ENCODE results near the gene KCNN3.

The KCNN3 gene

GRCh38 chr1:154769193-154769895 is 100.7 kb downstream of the KCNN3 start:
- DNase-seq, result no peak

- no peak for DNase-seq
These were observed 101.5 kb downstream of the KCNN3 start for GRCh38 chr1:154768456-154769125.

- no peak for DNase-seq
These were observed 102.5 kb downstream of the KCNN3 start for GRCh38 chr1:154767315-154768240.

GRCh38 chr1:154765970-154766369 is 104.1 kb downstream of the KCNN3 start:
- DNase-seq, result peak; percentile 14

DNA sequence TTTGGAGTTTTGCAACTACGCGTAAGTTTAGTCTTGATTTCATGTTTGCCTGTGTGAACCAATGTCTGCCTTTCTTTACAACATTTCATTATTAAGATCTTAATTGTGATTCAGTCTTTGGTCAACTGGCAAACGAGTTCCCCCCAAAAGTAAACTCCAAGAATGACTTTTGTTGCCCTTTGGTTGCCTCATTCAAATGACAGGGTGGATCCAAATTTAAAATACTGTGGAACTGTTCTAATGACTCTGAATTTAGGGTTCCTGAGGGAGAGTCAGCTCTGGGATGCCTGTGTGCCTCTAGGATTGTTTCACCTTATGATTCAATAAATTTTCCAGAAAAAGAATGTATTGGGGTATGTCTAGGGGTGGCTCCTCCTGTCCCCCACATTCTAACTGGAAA is 105.3 kb downstream of the KCNN3 start:
- DNase-seq, result no peak

DNA sequence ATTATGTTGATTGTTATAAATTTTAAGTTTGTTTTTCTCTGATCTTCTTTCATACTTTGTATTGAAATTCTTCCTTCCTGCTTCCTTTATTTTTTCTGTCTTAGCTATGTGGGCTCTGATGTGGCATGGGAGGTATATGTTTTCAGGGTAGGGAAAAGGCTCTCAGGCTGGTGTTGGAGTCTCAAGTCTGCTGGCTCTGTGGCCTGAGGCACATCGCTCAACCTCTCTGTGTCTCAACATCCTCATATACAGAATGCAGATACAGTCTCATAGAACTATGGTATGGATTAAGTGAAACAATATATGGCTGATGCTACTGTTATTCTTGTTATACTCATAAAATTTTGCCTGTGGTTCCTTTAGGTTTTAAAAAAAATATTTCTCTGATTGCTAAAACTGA is 105.9 kb downstream of the KCNN3 start:
- no peak for DNase-seq

DNA sequence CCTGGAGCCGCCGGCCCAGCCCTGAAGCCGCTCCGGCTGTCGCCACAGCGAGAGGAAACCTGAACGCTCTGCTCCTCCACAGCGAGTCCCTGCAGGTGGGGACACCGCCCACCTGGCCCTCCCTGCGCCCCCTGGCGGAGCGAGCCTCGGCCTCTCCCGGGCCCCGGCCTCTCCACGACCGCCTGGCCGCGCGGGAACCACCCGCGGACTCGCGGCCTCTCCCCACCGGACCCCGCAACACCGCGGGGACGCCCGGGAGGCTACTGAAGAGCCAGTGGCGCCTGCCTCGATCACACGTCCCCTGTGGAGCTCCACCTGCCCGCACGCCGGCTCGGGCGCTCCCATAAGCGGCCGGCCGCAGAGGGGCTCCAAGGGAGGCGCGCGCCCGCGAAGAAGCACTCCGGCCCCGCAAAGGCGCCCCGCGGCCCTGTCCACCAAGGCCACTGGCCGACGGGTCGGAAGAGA is 109.6 kb downstream of the KCNN3 start:
- no peak for DNase-seq

DNA sequence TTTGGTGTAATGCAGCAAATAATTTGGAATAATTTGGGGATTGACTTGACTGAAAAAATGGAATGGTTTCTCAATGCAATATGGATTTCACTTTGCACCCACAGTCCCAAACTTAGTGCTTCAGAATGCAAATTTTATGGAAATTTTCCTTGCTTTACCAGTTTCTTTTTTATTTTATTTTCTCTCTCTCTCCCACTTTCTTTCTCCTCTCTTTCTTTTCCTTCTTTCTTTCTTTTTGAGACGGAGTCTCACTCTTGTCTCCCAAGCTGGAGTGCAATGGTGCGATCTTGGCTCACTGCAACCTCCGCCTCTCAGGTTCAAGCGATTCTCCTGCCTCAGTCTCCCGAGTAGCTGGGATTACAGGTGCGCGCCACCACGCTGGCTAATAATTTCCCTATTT is 110.3 kb downstream of the KCNN3 start:
- DNase-seq, result no peak

GRCh38 chr1:154759196-154759595 is 110.9 kb downstream of the KCNN3 start:
- DNase-seq, result no peak

DNA sequence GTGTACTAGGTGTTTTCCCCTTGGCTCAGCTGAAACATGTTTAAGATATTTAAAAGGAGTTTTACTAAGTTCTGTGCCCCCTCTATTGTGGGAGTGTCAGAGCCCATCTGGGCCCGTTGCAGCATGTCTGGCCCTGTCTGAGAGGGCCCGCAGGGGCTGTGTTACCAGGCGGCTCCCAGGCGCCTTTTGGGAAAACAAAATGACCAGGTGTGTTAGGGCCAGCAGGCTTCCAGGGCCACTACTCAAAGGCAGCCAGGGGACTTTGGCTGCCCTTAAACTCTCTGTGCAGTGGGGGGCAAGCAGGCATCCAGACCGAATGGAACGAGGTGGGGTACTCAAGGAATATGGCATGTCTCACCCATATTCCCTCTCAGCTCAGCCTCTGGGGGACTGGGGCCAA is 111.7 kb downstream of the KCNN3 start:
- no peak for DNase-seq

- DNase-seq, result no peak
These were observed 113.1 kb downstream of the KCNN3 start for GRCh38 chr1:154756793-154757548.

- no peak for DNase-seq
These were observed 114.0 kb downstream of the KCNN3 start for GRCh38 chr1:154755858-154756730.

DNA sequence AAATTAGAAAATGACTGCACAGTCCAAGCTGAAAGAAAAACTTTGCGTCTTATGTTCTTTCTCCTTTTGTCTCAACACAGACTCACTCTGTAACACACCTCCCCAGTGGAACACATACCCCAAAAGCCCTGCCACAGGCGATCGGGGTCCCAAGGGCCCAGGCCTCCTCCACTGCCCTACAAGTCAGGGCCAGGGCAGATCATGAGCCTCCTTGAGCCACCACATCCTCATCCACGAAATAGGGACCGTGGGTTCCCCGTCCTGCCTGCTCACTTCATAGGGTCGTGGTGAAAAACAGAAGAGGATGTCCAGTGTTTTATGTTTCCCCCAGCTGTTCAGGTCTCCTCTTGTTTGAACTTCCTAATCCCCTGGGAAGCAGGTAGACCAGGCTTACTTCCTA is 116.7 kb downstream of the KCNN3 start:
- DNase-seq, result no peak

DNA sequence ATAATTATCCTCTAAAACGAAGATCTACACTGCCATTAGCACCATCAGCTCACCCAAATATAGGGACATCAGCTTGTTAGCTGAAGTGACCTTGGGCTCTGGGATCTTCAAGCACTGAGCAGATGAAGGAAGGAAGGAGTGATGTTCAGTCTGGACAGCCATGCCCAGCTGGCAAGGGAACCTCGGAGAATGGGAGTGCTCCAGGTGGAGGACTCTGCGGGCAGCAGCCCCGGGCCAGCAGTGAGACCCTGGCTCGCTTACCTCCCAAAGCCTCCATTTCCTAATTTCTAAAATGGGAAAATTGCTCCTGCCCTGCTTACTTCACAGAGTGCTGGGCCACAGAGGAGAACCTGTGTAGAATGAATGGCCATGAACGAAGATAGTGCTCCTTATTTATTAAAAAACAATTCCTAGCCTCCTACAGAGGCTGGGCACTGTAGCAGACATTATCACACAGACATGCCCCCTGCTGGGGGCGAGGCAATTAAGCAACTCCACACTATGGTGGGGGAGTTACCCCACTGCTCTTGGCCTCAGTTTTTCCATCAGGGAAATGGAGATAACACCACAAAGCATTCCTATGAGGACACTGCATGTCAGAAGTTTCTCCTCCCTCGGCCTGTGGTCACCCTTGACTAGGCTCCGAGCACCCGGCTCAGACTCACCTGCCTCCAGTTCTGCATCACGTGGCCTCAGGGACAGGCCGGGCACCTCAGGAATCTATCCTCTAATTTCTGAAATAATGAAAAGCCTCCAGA is 117.6 kb downstream of the KCNN3 start:
- no peak for DNase-seq

DNA sequence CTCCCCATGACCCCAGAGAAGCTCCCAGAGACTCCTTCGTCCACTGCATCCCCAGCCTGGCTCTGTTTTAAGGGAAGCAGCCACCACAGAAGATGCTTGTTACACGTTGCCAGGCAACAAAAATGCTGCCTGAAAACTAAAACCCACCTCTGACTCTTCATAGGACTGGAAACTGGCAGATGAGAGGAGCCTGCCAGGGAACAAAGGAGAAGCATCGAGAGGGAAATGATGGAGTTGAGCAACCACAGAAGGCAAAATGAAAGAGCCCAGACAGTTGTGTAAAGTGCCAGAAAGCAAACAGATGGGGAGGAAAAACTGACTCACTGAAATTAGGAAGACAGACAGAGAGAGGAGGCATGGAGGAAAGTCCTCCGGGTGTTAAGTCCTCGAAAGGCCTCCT is 118.4 kb downstream of the KCNN3 start:
- DNase-seq, result peak; percentile 59

GRCh38 chr1:154750681-154751665 is 119.1 kb downstream of the KCNN3 start:
- no peak for DNase-seq

DNA sequence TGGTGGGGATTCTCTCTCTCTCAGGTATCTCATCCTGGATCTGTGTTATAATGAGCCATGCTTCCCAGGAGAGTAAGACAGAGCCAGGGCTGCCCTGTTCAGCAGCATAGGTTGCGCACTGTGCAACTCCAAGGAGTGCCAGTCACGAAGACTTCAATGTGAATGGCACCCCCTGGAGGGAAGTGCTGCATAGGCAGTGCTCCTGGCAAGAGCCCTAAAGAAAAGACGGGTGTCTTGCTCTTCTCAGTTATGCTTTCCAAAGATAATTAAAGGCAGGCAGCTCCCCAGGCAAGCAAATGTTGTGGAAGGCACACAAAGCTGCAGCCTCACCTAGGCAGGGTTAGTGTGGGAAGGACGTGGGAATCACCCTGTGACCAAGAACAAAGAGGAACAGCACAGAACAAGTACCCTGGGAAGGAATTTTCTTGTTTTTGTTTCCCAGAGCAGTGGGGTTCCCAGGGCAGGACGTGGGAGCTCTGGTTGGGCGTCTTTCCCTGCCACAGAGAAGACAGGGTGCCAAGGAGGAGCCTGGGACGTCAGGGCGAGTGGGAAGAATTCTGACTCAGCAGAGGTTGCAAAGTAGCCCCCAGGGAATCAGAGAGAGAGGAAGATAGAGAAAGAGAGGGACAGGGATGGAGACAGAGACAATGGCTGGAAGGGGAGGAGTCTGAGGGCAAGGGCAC is 120.9 kb downstream of the KCNN3 start:
- DNase-seq, result no peak

DNA sequence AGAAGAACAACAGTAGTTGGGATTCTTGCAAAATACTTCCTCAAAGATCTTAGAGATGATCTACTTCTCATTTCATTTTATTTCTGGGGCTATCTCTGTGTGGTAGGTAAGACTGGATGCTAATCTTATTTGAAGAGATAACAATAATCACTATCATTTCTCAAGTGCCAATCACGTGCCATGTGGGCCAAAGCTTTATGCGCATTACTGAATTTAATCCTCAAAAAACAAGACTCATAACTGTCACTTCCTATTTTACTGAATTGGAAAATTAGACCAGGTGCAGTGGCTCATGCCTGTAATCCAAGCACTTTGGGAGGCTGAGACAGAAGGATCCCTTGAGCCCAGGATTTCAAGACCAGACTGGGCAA is 121.7 kb downstream of the KCNN3 start:
- DNase-seq, result no peak

- no peak for DNase-seq
These were observed 122.2 kb downstream of the KCNN3 start for GRCh38 chr1:154747740-154748404.
